GM19328 (cell line): ENCODE results near the gene SNAPC4.

ENCODE experiments used
- ATAC-seq: cut with Tn5 transposase; IDR thresholded peaks from one replicate; pipeline ENCODE4 v1.9.1; 2021; ENCODE audit warnings: mild to moderate bottlenecking, moderate library complexity; ENCODE audit not compliant: unreplicated experiment

SNAPC4 gene

GRCh38 chr9:136392538-136393449, 7.2 kb downstream of the SNAPC4 start:
- no peak for ATAC-seq

GRCh38 chr9:136391737-136392537, 8.0 kb downstream of the SNAPC4 start:
- ATAC-seq, result no peak

- no peak for ATAC-seq
Observed at GRCh38 chr9:136389396-136389795, 10.6 kb downstream of the SNAPC4 start.

GRCh38 chr9:136387217-136387616, 12.8 kb downstream of the SNAPC4 start:
- ATAC-seq, result no peak

GRCh38 chr9:136386018-136386417, 14.0 kb downstream of the SNAPC4 start:
- no peak for ATAC-seq

- ATAC-seq, result no peak
Observed at GRCh38 chr9:136385015-136385414, 15.0 kb downstream of the SNAPC4 start.

GRCh38 chr9:136383436-136383835, 16.5 kb downstream of the SNAPC4 start:
- no peak for ATAC-seq

GRCh38 chr9:136381966-136382513, 17.9 kb downstream of the SNAPC4 start:
- ATAC-seq, result no peak

- ATAC-seq, result no peak
Observed at GRCh38 chr9:136381311-136381710, 18.7 kb downstream of the SNAPC4 start.

- no peak for ATAC-seq
Observed at GRCh38 chr9:136380381-136380780, 19.6 kb downstream of the SNAPC4 start.

GRCh38 chr9:136379891-136380290, 20.1 kb downstream of the SNAPC4 start:
- no peak for ATAC-seq

GRCh38 chr9:136379401-136379800, 20.6 kb downstream of the SNAPC4 start:
- no peak for ATAC-seq

- ATAC-seq, result no peak
Observed at GRCh38 chr9:136379003-136379287, 21.0 kb downstream of the SNAPC4 start.

- no peak for ATAC-seq
Observed at GRCh38 chr9:136378170-136379002, 21.6 kb downstream of the SNAPC4 start.

GRCh38 chr9:136377341-136378169, 22.4 kb downstream of the SNAPC4 start:
- no peak for ATAC-seq

- no peak for ATAC-seq
Observed at GRCh38 chr9:136376457-136376856, 23.5 kb downstream of the SNAPC4 start.

GRCh38 chr9:136375096-136375495, 24.9 kb downstream of the SNAPC4 start:
- ATAC-seq, result no peak

GRCh38 chr9:136374183-136374575, 25.8 kb downstream of the SNAPC4 start:
- ATAC-seq, result no peak

GRCh38 chr9:136373300-136374182, 26.4 kb downstream of the SNAPC4 start, which contains the start of gene CARD9:
Gene CARD9 (minus strand): TSS chr9:136373669. CDS start chr9:136372078, 1,591 bp downstream.
- no peak for ATAC-seq
